GM21515 (cell line): Measurements from ENCODE around the gene HK1.
"Not testable (repeated sequence)": the region's sequence is repeated elsewhere in the genome, so short reads cannot be mapped to it uniquely, and the experiment has no call there.

Experiments used
- ATAC-seq: cut with Tn5 transposase; IDR thresholded peaks from one replicate; pipeline ENCODE4 v1.9.1; 2021; ENCODE audit not compliant: unreplicated experiment

Gene HK1

GRCh38 chr10:69278446-69278963 lies at the start of gene HK1:
Gene HK1 (plus strand): TSS chr10:69278496.
- ATAC-seq = no peak

- no peak for ATAC-seq
Observed at GRCh38 chr10:69229616-69229916, 48.7 kb upstream of the HK1 start.

DNA sequence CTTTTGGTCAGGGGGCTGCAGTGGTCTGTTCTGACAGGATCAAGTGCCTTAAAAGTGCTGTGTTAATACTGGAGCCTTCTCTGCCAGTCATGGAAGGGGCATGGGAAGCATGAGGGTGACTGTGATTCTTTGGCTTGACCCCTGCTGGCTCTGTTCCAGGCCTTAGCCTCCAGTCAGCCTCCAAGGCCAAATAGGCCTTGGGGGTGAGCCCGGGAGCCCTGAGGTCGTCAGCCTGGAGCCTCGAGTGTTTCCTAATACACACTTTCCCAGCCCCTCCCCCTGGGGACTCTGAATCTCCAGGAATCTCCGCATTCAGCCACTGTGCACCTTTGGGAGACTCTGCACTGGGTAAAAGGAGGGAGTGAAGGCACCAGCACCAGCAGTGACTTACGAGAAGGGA lies 48.2 kb upstream of the HK1 start:
- ATAC-seq = no peak

- no peak for ATAC-seq
Observed at GRCh38 chr10:69232252-69232651, 46.0 kb upstream of the HK1 start.

- no peak for ATAC-seq
Observed at GRCh38 chr10:69232736-69233480, 45.4 kb upstream of the HK1 start.

- ATAC-seq = no peak
Observed at GRCh38 chr10:69234447-69234846, 43.8 kb upstream of the HK1 start.

DNA sequence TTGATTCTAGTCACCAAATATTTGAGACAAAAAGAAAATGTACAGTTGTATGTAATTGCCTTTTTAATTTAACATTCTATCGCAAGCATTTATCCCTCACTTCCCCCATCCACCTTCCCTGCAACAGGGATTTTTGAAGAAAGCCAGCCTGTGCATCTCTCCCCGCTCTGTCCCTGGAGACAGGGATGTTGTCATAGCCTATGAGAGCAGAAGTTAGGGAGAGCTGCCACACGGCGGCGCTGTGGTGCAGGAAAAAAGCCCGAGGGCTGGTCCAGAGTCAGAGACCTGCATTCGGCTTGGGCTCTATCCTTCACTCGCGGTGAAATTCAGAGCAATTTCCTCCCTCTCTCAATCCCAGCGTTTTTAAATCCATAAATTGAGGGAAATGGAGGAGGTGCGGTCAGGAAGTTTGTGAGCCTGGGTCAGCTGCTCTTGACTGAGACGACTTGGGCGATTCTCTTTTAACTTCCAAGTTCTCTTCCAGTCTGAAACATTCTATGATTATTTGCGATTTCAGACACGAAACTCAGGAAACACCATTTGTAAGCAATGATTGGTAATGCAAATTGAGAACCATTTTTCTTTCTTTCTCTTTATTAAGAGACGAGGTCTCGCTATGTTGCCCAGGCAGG lies 40.7 kb upstream of the HK1 start:
- ATAC-seq = peak; percentile 87

DNA sequence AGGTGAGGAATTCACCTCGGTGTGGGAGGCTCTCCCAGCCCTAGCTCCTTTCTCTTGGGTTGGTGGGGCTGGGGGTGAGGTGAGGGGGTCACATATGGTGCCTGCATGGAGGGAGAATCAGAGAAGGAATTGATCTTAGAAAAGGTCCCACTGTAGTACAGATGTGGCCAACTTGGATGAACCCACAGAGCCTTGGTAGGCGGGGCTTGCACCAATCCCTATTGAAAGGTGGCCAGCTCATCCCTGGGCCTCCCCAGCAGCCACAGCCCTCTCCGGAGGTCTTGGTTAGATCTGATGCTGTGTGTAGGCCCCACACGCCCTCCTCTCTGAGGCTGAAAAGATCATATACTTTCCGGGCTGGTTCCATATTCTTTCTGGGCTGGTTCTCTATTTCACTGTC lies 39.2 kb upstream of the HK1 start:
- ATAC-seq = no peak

GRCh38 chr10:69239816-69240434 lies 38.4 kb upstream of the HK1 start:
- no peak for ATAC-seq

DNA sequence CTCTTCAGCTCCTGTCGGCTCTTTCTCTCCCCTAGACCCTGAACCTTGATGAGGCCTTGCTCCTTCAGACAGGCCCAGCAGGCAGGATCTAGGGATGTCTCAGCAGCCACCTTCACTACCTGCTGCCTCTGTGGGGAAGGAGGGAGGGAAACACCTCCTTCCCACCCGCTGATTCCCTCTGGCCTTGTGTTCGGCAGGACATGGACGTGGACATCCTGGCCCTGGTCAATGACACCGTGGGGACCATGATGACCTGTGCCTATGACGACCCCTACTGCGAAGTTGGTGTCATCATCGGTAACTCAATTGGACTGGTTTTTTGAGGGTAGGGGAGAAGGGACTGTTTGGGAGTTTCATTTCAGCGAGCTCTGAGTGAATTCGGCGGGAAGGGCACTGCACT lies 37.8 kb upstream of the HK1 start:
- ATAC-seq = no peak

DNA sequence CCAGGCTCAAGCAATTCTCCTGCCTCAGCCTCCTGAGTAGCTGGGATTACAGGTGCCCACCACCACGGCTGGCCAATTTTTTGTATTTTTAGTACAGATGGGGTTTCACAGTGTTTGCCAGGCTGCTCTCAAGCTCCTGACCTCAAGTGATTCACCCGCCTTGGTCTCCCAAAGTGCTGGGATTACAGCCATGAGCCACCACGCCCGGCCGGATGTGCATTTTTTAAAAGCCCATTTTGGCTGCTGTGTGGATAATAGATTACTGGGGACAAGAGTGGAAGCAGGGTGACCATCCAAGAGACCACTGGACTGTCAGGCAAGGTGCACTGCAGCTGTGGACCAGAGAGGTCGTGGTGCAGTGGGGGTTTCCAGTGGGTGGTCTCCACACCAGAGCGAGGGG lies 36.7 kb upstream of the HK1 start:
- ATAC-seq = no peak

DNA sequence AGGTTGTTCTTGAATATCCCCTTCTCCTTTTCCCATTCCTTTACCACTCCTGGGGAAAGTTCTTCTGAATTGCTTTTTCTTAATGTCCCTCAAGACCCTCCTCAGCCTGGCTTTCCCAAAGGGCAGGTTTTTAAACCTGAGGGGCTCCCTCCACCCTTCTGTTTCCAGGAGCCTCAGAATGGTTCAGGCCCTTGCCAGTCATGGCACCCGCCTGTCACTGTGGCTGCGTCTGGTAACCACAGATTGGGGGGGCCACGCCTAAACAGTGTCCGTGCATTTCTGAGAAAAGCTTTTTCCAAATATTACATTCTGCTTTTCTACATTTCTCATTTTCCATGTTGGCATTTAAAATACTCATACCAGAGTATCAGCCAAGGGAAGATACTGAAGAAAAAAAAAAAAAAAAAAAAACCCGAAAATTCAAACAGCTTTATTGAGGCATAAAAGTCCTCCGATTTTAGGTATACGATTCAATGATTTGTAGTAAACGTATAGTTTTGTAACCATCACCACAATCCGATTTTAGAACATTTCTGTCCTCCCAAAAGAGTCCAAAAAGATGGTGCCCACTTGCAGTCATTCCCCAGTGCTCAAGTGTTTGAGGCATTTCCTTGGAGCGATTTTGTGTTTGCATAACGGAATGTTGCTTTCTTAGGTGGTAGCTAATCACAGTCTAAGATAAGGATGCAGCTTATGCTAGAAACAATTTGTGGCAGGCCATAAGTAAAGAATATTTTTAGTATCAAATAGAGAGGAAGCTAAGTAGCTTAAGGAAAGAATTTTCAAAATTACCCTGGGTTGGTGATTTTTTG lies 36.0 kb upstream of the HK1 start:
- ATAC-seq = no peak

DNA sequence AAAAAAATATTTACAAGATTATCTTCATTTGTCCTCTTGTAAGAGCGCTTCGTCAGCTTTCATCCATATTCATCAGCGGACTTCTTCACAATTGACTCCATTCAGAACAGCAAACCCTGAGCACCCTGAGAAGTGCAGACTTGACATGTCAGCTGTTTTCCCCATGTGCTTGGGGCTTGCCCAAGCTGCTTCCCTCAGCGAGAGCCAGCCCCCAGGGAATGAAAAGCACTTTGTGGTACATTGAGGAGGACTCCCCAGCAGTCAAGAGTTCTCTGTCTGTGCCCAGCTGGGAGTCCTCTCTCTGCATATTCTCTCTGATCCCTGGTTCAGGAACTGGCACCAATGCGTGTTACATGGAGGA lies 35.5 kb upstream of the HK1 start:
- no peak for ATAC-seq

DNA sequence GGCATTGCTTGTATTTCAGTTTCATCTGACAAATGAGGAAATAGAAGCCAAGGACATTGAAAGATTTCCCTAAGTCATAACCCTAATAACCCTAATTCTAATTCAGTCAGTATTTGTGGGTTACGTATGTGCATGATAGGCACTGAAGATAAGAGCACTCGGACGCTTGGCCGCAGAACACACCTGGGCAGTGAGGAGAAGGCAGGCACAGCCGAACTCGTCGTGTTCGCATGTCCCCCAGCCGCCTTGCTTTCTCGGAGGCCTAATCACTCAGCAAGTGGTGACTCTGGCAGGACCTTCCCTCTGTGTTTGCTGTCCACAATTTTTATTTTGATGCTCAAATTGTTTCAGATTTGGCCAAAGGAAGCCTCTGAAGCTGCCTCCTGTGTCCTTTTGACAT lies 34.5 kb upstream of the HK1 start:
- no peak for ATAC-seq

DNA sequence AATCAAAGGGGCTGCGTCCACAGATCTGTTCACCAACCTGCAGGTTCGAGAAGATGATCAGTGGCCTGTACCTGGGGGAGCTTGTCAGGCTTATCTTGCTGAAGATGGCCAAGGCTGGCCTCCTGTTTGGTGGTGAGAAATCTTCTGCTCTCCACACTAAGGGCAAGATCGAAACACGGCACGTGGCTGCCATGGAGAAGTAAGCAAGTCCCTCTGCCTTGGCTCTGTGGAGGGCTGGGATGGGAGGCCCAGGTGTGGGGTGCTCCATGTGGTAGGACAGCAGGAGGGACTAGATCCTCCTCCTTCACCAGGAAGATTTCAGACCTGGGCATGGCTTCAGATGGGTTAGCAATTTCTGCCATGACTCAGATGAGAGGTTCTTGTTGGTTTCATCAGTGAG lies 32.3 kb upstream of the HK1 start:
- no peak for ATAC-seq

- ATAC-seq = no peak
Observed at GRCh38 chr10:69246581-69247312, 31.5 kb upstream of the HK1 start.

DNA sequence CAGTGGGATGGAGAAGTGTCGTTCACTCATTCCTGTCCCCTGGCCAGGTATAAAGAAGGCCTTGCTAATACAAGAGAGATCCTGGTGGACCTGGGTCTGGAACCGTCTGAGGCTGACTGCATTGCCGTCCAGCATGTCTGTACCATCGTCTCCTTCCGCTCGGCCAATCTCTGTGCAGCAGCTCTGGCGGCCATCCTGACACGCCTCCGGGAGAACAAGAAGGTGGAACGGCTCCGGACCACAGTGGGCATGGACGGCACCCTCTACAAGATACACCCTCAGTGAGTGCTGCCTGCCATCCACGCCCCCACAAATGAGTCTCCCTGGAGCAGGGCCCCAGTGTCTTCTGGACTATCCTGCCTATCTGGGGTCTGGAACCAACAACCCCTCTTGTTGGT lies 31.0 kb upstream of the HK1 start:
- no peak for ATAC-seq

DNA sequence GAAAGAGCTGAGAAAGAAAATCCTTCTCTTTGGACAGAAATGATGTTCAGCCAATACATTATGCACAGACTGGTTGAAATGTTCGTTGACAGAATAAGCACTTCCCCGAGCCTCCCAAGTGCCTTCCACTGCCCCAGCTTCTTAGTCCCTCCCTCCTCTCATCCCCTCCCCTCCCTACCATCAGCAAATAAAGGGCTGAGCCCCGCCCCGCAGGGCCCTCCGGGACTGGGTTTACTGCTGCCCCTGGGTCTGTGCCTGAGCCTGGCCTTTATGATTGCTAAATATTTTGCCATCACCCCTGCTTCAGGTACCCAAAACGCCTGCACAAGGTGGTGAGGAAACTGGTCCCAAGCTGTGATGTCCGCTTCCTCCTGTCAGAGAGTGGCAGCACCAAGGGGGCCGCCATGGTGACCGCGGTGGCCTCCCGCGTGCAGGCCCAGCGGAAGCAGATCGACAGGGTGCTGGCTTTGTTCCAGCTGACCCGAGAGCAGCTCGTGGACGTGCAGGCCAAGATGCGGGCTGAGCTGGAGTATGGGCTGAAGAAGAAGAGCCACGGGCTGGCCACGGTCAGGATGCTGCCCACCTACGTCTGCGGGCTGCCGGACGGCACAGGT lies 30.1 kb upstream of the HK1 start:
- no peak for ATAC-seq

GRCh38 chr10:69250041-69250440 lies 28.3 kb upstream of the HK1 start:
- ATAC-seq = no peak

- not testable (repeated sequence) for ATAC-seq
Observed at GRCh38 chr10:69251417-69251816, 26.9 kb upstream of the HK1 start.

- no peak for ATAC-seq
Observed at GRCh38 chr10:69253171-69253570, 25.1 kb upstream of the HK1 start.
